ENCODE data around the gene ID3.

Gene ID3

GRCh38 chr1:23568608-23569383, 9.5 kb upstream of the ID3 start:
- Histone ChIP-seq H3K36me3 (no peaks in the 10 kb centered on the region), H3K27me3 (ENCODE audit: insufficient read depth, low read depth, severe bottlenecking) (no peaks in the 10 kb centered on the region), H3K4me3 (ENCODE audit: low read depth, low read length) (peak overlapping the region; percentile 67), H3K9me3 (ENCODE audit: severe bottlenecking) (no peaks in the 10 kb centered on the region), H3K27ac (peak overlapping the region; percentile 83)
- peak; percentile 49 for DNase-seq
- TF ChIP-seq CTCF (IDR thresholded peaks at IDR 0.05; ENCODE audit: low read depth, low read length) = no peak

- TF ChIP-seq CTCF (IDR thresholded peaks at IDR 0.05; ENCODE audit: low read depth, low read length) = no peak
- H3K27me3 ChIP-seq (ENCODE audit: insufficient read depth, low read depth, severe bottlenecking) = no peaks in the 10 kb centered on the region
- H3K27ac ChIP-seq = peak overlapping the region; percentile 83
- H3K36me3 ChIP-seq = no peaks in the 10 kb centered on the region
- peak overlapping the region; percentile 67 for H3K4me3 ChIP-seq (ENCODE audit: low read depth, low read length)
- peak; percentile 50 for DNase-seq
- no peaks in the 10 kb centered on the region for H3K9me3 ChIP-seq (ENCODE audit: severe bottlenecking)
Measured at GRCh38 chr1:23567996-23568607, 8.8 kb upstream of the ID3 start.

GRCh38 chr1:23567629-23567995, 8.3 kb upstream of the ID3 start:
- H3K9me3 ChIP-seq (ENCODE audit: severe bottlenecking) = no peaks in the 10 kb centered on the region
- no peaks in the 10 kb centered on the region for H3K36me3 ChIP-seq
- no peak for TF ChIP-seq CTCF (IDR thresholded peaks at IDR 0.05; ENCODE audit: low read depth, low read length)
- no peaks in the 10 kb centered on the region for H3K27me3 ChIP-seq (ENCODE audit: insufficient read depth, low read depth, severe bottlenecking)
- H3K4me3 ChIP-seq (ENCODE audit: low read depth, low read length) = peak overlapping the region; percentile 67
- no peak for DNase-seq
- peak overlapping the region; percentile 83 for H3K27ac ChIP-seq

GRCh38 chr1:23566304-23566703, 7.0 kb upstream of the ID3 start:
- Histone ChIP-seq H3K36me3 (no peaks in the 10 kb centered on the region), H3K27me3 (ENCODE audit: insufficient read depth, low read depth, severe bottlenecking) (no peaks in the 10 kb centered on the region), H3K27ac (no peak overlapping the region), H3K4me3 (ENCODE audit: low read depth, low read length) (no peak overlapping the region), H3K9me3 (ENCODE audit: severe bottlenecking) (no peaks in the 10 kb centered on the region)
- DNase-seq = no peak
- peak; percentile 52; the same call in 1 of the 2 replicates for TF ChIP-seq CTCF (IDR thresholded peaks at IDR 0.05; ENCODE audit: low read depth, low read length)

GRCh38 chr1:23565776-23566175, 6.5 kb upstream of the ID3 start:
- DNase-seq = no peak
- no peaks in the 10 kb centered on the region for H3K36me3 ChIP-seq
- no peaks in the 10 kb centered on the region for H3K27me3 ChIP-seq (ENCODE audit: insufficient read depth, low read depth, severe bottlenecking)
- no peak overlapping the region for H3K27ac ChIP-seq
- TF ChIP-seq CTCF (IDR thresholded peaks at IDR 0.05; ENCODE audit: low read depth, low read length) = no peak
- H3K9me3 ChIP-seq (ENCODE audit: severe bottlenecking) = no peaks in the 10 kb centered on the region
- H3K4me3 ChIP-seq (ENCODE audit: low read depth, low read length) = no peak overlapping the region
